GM18505 (cell line): ENCODE data around the gene ARHGAP26.
"Not testable (repeated sequence)": the region's sequence is repeated elsewhere in the genome, so short reads cannot be mapped to it uniquely, and the experiment has no call there.

Experiments used
- ATAC-seq: cut with Tn5 transposase; IDR thresholded peaks from one replicate; pipeline ENCODE4 v1.9.1; 2021; ENCODE audit not compliant: unreplicated experiment
- POLR2A ChIP-seq: IDR thresholded peaks from 4 replicates; pipeline ENCODE4 v1.6.1; 2011; ENCODE audit warnings: borderline replicate concordance; ENCODE audit not compliant: insufficient read depth, insufficient read length; ENCODE audit errors: extremely low read depth

ARHGAP26 gene

DNA sequence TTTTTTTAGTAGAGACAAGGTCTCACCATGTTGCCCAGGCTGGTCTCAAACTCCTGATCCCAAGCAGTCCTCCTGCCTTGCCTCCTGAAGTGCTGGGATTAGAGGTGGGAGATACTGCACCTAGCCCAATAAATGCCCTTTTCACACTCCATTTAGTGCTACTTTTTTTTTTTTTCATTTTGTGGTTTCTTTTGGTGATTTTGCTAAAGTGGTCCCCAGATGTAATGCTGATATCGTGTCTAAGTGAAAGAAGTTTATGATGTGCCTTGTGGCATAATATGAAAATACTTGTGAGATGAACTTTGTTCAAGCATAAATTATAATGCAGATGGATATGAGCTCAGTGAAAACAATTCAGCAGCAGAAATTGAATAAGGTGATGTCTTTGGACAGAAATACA is 227.4 kb downstream of the ARHGAP26 start:
- no peak for TF ChIP-seq POLR2A
- no peak for ATAC-seq

DNA sequence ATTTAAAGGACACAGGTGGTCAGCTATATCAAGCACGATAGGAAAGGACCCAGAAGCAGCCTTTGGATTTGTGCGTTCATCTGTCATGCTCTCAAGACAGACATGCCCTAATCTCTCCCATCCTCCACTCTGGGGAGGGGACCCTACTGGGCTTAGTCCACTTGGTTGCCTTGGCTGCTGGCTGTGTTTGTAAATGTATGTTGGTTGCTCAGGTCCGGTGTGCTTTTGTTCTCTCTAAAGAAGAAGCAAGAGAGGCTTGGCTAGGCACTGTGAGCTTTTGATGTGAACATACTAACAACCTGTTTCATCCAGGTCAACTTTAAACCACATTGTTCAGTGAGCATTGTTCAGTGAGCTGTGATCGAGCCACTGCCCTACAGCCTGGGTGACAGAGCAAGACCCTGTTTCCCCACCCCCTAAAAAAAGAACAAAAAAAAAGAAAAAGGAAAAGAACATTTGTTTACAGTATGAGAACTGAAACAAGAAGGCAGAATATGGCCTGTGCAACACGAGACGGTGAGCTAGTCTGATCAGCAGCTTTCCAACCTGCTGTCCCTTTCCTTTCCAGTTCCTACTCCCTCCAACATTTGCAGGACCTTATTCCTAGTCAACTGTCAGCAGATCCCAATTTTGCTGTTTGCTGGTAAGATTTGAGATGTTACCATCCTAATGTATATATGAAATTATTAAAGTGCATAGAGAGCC is 228.3 kb downstream of the ARHGAP26 start:
- peak; percentile 46 for ATAC-seq
- no peak for TF ChIP-seq POLR2A

DNA sequence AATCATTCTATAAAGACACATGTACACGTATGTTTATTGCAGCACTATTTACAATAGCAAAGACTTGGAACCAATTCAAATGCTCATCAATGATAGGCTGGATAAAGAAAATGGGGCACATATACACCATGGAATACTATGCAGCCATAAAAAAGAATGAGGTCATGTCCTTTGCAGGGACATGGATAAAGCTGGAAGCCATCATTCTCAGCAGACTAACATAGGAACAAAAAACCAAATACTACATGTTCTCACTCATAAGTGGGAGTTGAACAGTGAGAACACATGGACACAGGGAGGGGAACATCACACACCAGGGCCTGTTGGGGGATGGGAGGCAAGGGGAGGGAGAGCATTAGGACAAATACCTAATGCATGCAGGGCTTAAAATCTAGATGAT is 230.4 kb downstream of the ARHGAP26 start:
- not testable (repeated sequence) for ATAC-seq

DNA sequence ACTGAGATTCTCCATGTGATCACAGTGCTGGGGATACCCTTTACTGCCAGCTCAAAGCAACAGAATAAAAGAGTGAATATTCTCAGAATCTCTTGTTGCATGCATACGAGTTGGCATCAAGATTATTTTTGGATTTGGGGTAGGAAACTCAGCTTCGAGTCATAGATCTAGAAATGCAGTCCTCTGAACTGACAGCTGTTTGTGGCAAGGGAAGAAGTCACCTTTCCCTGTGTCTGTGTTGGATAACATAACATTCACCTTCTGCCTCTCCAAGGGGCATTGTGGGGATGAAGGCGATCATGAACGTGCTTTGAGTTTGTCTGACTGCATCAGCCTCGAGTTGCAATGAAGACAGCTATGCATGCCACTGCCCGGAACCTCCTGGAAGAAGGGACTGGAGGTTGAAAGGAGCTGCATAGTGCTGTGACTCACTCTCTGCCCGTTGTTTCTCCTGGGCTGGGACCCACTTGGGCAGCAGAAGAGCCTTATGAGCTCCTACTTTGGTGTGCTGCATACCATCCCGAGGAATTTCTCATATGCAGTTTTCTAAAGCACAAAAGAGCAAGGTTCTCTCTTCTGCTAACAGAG is 231.7 kb downstream of the ARHGAP26 start:
- no peak for ATAC-seq
- TF ChIP-seq POLR2A = no peak

DNA sequence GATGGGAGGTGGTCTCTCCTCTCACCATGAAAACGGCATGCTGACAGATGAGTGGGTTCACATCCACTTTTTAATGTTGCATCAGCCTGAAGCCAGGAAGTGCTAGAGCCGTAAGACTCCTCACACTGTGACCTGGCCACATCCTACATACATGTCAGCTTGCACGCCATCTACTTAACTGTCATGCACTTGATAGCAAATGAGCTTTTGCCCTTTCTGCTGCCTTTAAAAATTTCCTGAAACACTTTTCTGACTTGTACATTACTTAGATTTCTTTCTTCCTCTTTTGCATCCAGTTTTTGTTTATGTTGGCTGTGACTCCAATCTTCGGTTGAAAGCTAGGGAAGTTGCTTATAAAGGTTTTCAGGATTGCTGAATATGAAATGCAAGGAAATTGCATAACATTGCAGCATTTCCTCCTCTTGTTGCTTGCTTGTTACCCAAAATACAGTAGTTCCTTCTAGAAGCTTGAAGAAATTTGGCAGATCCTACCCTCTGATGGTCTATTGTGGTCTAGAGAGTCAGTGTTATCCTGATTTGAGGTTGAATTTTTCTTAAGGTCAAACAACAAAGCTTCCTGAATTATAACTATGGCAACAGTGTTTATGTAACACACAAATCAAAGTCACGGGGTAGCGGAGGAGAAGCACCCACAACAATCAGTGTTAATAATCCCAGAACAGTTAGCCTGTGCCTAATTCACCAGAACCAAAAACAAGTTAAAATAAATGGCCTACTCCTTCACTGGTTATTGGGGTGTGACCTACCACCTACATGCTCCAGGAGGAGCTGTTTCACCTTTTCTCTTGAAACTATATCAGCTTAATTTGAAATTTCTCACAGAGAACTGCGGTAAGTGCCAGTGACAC is 232.5 kb downstream of the ARHGAP26 start:
- peak; percentile 52 for TF ChIP-seq POLR2A
- ATAC-seq = peak; percentile 68

DNA sequence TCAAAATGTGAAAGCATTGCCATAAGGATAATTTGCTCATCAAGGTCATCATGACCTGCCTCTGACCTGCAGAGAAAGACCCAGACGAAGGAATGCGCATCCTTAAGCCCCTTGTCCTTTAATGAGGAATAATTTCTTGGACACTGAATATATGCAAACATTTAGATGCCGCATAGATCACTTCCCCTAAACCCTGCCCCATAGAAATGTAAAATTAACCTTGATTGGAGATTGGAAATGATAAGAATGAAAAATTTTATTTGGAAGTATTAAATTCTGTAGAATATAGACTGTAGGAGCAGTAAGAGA is 233.1 kb downstream of the ARHGAP26 start:
- TF ChIP-seq POLR2A = no peak
- no peak for ATAC-seq

DNA sequence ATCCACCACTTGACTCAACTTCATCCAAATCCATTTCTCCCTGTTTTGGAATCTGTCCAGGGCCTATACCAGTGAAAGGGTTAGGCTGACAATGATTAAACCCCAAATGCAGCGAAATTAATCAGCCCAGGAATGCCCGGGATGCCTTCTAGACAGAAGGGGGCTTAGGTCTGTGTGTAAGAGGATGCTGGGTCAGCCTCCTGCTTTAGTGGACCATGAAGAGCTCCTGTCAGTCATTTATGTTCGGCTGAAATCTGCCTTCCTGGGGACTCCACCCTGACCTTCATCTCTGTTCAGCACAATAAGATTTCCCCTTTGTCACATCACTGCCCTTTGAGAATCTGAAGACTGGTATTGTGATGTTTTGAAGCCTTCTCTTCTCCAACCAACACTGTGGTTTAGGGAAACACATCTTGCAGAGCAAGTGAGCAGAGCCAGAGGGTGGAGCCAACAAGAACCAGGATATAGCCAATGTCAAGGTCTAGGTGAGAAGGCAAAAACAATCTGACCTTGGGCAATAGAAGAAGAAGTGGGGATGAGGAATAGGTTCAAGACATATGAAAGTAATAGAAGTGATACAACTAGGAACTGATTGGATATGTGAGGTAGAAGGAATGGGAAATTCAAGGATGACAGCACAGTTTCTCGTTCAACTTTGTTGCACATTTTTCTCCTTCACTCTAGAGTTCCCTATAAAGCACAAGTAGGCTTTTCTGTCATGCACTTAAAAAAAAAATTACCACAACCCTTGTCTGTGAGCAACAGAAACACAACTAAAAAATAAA is 234.4 kb downstream of the ARHGAP26 start:
- peak; percentile 34 for ATAC-seq
- TF ChIP-seq POLR2A = no peak

DNA sequence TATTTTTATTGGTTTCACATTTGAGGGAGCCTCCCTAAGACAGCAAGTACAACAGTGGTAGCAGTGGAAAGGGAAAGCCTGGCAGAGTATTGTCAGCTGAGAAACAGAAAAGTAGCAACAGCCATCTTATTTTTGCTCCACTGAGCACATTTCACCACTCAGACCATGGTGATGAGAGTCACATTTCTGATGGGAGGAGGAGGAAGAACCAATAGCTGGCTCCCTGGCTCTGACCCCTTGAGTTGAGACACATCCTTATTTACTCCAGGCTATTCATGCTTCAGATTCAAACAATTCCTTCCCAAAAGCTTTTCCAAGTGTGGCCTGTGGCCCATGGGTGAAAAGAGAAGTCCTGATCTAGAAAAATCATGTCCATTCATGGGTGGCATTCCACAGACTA is 236.3 kb downstream of the ARHGAP26 start:
- ATAC-seq = no peak

DNA sequence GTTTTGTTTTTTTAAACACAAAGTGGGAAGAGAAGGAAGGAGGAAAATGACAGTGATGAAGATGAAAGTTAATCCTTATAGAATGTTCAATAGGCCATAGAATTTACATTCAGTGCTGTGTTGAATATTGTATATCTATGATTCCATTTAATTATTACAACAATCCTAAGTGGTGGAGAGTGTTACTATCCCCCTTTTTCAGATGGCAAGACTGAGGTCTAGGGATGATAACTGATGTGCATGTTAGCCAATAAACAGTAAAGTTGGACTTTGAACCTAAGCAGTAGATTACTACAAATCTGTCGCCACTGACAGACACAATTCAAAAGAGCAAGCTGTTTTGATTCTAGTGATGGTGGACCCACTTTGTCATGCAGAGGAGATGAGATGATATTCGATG is 237.9 kb downstream of the ARHGAP26 start:
- no peak for TF ChIP-seq POLR2A
- ATAC-seq = no peak

More for the DNA sequence above, 236.3 kb downstream of the ARHGAP26 start:
- no peak for TF ChIP-seq POLR2A

DNA sequence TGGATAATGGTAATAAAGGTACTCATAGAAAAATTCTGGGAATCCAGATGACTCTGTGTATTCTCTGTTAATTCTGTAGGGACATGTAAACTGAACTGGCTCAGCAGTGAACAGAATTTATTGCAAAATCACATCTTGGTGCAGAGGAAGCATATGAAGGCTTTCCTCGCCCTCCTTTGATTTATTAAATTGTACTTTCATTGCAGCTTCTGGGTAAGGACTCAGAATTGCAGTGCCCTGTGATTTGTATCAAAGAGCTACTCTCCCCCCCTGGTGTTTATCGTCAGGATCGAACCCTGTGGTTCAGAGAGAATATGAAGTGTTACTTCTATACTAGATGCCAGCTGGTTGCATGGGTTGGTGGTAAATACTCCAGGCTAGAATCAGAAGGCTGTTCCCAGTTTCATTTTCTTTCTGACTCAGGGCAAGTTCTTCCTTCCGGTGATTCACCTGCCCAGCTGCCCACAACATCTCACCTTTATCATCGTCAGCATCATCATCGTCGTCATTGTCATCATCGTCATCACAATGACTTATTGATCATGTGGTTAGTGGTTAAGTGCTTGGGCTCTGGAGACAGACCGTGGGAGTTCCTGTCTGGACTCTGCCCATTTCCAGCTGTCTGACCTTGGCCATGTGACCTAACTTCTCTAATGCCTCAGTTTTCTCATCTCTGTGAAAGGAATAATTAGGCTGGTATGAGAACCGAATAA is 238.8 kb downstream of the ARHGAP26 start:
- peak; percentile 71 for ATAC-seq
- TF ChIP-seq POLR2A = no peak

DNA sequence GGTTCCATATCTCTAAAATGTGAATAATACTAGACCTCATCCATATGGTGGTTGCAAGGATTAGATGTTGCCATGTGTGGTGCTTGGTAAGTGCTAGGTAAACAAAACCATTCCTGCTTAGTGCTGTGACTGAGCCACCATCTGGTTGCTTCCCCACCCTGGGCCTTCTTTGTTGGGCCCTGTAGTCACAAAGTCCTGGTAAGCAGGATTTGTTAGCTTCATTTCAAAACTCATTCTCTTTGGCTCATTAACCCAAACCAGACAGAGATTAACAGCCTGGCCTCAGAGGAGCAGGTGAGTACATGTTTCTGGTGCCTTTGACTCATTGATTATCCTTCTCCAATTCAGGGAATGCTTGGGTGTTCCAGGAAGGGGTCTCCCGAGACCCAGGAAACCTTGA is 240.2 kb downstream of the ARHGAP26 start:
- no peak for TF ChIP-seq POLR2A
- ATAC-seq = no peak

DNA sequence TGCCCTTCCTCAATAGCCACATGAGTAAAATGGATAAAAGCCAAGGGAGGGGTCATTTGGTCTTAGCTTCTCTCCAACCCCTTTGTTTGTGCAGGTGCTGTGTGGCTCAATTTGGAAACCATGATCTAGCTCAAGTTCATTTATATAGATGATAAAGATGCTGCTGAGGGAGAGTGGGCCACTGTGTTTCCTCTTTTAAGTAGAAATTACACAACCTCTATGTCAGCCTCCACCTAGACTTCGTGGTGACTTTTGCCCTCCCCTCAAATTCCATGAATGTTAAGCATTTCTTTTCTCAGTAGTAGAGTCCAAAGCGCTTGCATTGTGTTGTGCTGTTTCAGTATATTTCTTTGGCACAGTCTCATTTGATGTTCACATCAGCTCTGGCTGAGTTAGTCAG is 241.4 kb downstream of the ARHGAP26 start:
- no peak for ATAC-seq
- TF ChIP-seq POLR2A = no peak
